ENCODE data around the gene CERT1. TPM values are rescaled to one million over a fixed set of nuclear protein-coding genes. Genes with fewer than 3 reads are reported as not detected.

CERT1 gene
- total RNA-seq, 2 experiments from 2014 or later: 23.9 to 24.6 TPM

DNA sequence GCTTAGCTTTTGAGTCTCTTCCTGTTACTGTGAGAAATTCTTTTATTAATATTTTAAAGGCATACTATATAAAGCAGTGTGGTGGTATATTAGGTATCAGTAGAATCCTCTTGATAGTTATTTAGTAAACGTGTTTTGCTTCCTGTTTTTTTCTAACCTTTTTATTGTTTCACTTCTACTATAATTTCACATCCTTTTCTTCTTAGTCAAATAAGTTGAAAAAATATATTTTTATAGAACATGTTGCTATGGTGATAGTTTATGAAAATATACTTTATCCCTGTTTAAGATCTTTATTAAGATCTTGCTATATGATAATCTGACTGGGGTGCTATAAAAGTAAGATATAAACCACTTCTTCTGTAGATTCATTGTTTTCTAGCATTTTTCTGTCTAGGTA is 2.4 kb upstream of the CERT1 start:
- Mint-ChIP-seq H3K27ac (no peak overlapping the region), H3K36me3 (ENCODE audit: low read depth) (peaks cover 25% of the 10 kb centered on the region), H3K4me3 (no peak overlapping the region), H3K4me1 (ENCODE audit: low read depth) (peaks cover 42% of the 10 kb centered on the region), H3K27me3 (no peaks in the 10 kb centered on the region), H3K9me3 (peaks cover 9% of the 10 kb centered on the region)
- DNase-seq (no peak), ATAC-seq (no peak)
- intact Hi-C loops (cut with micrococcal nuclease): loop anchor here (5.0 to 10.0 kb wide), 4 partner anchors 53 to 1031 kb away; partner anchors contain the start of gene HMGCR
- CTCF ChIA-PET: no interaction called here
- POLR2A ChIA-PET: no interaction called here
- TF ChIP-seq, protein P1, sequence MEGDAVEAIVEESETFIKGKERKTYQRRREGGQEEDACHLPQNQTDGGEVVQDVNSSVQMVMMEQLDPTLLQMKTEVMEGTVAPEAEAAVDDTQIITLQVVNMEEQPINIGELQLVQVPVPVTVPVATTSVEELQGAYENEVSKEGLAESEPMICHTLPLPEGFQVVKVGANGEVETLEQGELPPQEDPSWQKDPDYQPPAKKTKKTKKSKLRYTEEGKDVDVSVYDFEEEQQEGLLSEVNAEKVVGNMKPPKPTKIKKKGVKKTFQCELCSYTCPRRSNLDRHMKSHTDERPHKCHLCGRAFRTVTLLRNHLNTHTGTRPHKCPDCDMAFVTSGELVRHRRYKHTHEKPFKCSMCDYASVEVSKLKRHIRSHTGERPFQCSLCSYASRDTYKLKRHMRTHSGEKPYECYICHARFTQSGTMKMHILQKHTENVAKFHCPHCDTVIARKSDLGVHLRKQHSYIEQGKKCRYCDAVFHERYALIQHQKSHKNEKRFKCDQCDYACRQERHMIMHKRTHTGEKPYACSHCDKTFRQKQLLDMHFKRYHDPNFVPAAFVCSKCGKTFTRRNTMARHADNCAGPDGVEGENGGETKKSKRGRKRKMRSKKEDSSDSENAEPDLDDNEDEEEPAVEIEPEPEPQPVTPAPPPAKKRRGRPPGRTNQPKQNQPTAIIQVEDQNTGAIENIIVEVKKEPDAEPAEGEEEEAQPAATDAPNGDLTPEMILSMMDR (IDR thresholded peaks at IDR 0.05): no peak

DNA sequence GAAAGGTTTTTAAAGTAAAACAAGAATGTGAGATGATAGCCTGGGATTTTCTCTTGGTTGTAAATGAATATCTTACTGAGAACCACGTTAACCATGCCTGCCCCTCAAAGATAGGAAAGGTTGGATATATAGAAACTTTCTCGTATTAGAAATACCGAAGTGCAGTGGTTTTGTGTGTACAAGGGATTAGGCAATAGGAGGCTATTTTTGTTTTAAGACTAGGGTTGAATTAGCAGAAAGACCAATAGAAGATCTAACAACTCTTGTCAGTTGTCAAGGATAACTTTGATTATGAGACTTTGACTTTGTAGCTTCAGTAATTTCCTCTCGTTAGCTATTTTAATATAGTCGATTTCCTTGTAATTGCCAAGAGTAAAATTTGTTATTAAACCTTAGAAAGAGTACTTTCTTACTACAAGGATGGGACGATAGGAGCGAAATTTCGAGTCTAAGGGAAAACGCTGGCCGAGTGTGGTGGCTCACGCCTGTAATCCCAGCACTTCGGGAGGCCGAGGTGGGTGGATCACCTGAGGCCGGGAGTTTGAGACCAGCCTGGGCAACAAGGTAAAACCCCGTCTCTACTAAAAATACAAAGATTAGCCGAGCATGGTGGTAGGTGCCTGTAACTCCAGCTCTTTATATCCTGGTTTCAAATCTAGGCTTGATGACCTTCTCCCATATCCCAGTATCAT is 1.1 kb upstream of the CERT1 start:
- intact Hi-C loops (cut with micrococcal nuclease): loop anchor here (5.0 to 10.0 kb wide), 4 partner anchors 55 to 1032 kb away; partner anchors contain the start of gene HMGCR
- ChIA-PET POLR2A (interaction anchor here (0.6 to 1.0 kb wide), 5 partner anchors 13 to 56 kb away, joined by 3 to 4 read pairs (median 3); no protein-coding TSS in a partner anchor), CTCF (interaction anchor here (0.9 to 1.2 kb wide), 2 partner anchors 8 to 31 kb away, joined by 3 to 5 read pairs; no protein-coding TSS in a partner anchor)
- DNase-seq (no peak), ATAC-seq (no peak)
- Mint-ChIP-seq H3K4me1 (ENCODE audit: low read depth) (peaks cover 43% of the 10 kb centered on the region), H3K27ac (peak overlapping the region; percentile 96), H3K4me3 (peak overlapping the region; percentile 99), H3K36me3 (ENCODE audit: low read depth) (peaks cover 19% of the 10 kb centered on the region), H3K9me3 (peaks cover 1% of the 10 kb centered on the region), H3K27me3 (no peaks in the 10 kb centered on the region)
- TF ChIP-seq, protein P1 (IDR thresholded peaks at IDR 0.05): no peak

DNA sequence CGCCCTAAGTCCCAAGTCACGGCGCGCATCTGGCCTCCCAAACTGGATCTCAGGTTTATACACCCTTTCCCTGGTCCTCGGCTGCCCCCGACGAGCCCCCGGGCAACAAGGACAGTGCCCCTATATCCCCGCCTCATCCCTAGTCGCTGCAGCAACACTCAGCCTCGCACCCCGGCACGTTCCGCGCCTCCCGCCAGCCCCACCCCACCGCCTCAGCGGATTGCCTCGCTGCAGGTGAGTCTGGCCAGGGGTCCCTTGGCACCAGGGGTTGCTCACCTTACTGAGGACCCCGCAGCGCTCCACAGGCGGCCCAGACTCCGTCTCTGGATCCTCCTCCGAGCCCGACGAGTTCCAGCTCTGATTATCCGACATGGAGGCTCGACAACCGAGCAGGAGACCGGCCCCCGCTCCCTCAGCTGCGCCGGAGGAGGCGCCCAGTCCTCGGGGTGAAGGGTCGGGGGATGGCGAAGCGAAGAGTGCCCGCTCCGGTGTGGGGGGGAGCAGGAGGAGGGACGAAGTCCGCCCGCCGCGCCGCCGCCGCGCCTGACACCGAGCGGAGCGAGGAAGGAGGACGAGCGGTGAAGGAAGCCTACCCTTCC is 494 bp downstream of the CERT1 start:
- DNase-seq: peak; percentile 37
- Mint-ChIP-seq H3K4me3 (peak overlapping the region; percentile 99), H3K27ac (peak overlapping the region; percentile 96), H3K27me3 (no peaks in the 10 kb centered on the region), H3K36me3 (ENCODE audit: low read depth) (peaks cover 21% of the 10 kb centered on the region), H3K9me3 (peaks cover 3% of the 10 kb centered on the region), H3K4me1 (ENCODE audit: low read depth) (peaks cover 46% of the 10 kb centered on the region)
- ChIA-PET CTCF (interaction anchor here (0.6 to 1.2 kb wide), 3 partner anchors 9 to 159 kb away, joined by 3 to 5 read pairs (median 4); no protein-coding TSS in a partner anchor), POLR2A (interaction anchor here (1.0 to 1.1 kb wide), 2 partner anchors 9 to 174 kb away, joined by 3 read pairs; partner anchors contain the start of gene HMGCR)
- peak; percentile 29 for ATAC-seq
- TF ChIP-seq, protein P1 (IDR thresholded peaks at IDR 0.05): no peak
- intact Hi-C loops (cut with micrococcal nuclease): loop anchor here (5.0 to 10.0 kb wide), 4 partner anchors 56 to 1034 kb away; partner anchors contain the start of gene HMGCR

DNA sequence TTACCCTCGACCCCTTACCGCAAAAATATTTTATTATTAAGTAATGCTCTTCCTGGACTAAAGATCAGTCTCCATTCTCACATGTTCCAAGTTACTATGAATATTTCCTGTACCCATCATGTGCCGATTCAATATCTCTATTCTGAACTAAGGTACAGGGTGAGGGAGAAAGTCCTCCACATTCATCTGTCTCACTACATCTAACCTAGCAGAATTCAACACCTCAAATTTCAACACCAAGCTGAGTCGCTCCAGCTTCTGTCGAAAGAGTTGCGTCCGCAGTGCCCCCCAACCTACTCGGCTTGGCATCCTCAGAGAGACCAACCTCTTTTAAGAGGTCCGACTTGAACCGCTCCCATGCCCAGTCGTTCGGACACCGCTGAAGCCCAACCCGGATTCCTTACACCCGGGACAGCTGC is 1.0 kb downstream of the CERT1 start:
- ATAC-seq: no peak
- no peak for DNase-seq
- Mint-ChIP-seq H3K27ac (peak overlapping the region; percentile 96), H3K4me3 (peak overlapping the region; percentile 99), H3K4me1 (ENCODE audit: low read depth) (peaks cover 46% of the 10 kb centered on the region), H3K36me3 (ENCODE audit: low read depth) (peaks cover 19% of the 10 kb centered on the region), H3K9me3 (peaks cover 3% of the 10 kb centered on the region), H3K27me3 (no peaks in the 10 kb centered on the region)
- intact Hi-C loops (cut with micrococcal nuclease): loop anchor here (5.0 to 10.0 kb wide), 4 partner anchors 57 to 1034 kb away; partner anchors contain the start of gene HMGCR
- CTCF ChIA-PET: interaction anchor here (0.6 to 1.2 kb wide), 2 partner anchors 57 to 159 kb away, joined by 3 to 4 read pairs; no protein-coding TSS in a partner anchor
- POLR2A ChIA-PET: interaction anchor here (0.6 to 1.1 kb wide), 3 partner anchors 65 to 456 kb away, joined by 3 read pairs; partner anchors contain the start of gene HMGCR
- TF ChIP-seq, protein P1 (IDR thresholded peaks at IDR 0.05): no peak

Measured in activated CD8-positive, alpha-beta T cell treated with anti-CD3 and anti-CD28 coated beads for 36 hours (primary cell).